ENCODE results near the gene PI4KA.
"Not testable (repeated sequence)": the region's sequence is repeated elsewhere in the genome, so short reads cannot be mapped to it uniquely, and the experiment has no call there.

Gene PI4KA

GRCh38 chr22:20678792-20679435, 179.7 kb downstream of the PI4KA start:
- not testable (repeated sequence) for DNase-seq

GRCh38 chr22:20677684-20678242, 180.8 kb downstream of the PI4KA start:
- no peak for DNase-seq

GRCh38 chr22:20675613-20676012, 183.0 kb downstream of the PI4KA start:
- DNase-seq = not testable (repeated sequence)

GRCh38 chr22:20674998-20675397, 183.6 kb downstream of the PI4KA start:
- DNase-seq = no peak

GRCh38 chr22:20673295-20674195, 185.1 kb downstream of the PI4KA start:
- no peak for DNase-seq

GRCh38 chr22:20672732-20673131, 185.9 kb downstream of the PI4KA start:
- no peak for DNase-seq

GRCh38 chr22:20672082-20672424, 186.6 kb downstream of the PI4KA start:
- no peak for DNase-seq

- DNase-seq = no peak
These were observed 187.1 kb downstream of the PI4KA start for GRCh38 chr22:20671409-20672081.

GRCh38 chr22:20670457-20671261, 188.0 kb downstream of the PI4KA start:
- DNase-seq = not testable (repeated sequence)

GRCh38 chr22:20669884-20670283, 188.7 kb downstream of the PI4KA start:
- not testable (repeated sequence) for DNase-seq

GRCh38 chr22:20669471-20669870, 189.1 kb downstream of the PI4KA start:
- DNase-seq = not testable (repeated sequence)

- DNase-seq = not testable (repeated sequence)
These were observed 189.8 kb downstream of the PI4KA start for GRCh38 chr22:20668769-20669168.

GRCh38 chr22:20668226-20668625, 190.4 kb downstream of the PI4KA start:
- DNase-seq = not testable (repeated sequence)

GRCh38 chr22:20667548-20667947, 191.1 kb downstream of the PI4KA start:
- DNase-seq = not testable (repeated sequence)

GRCh38 chr22:20666560-20666959, 192.1 kb downstream of the PI4KA start:
- DNase-seq = no peak

- no peak for DNase-seq
These were observed 194.0 kb downstream of the PI4KA start for GRCh38 chr22:20664594-20664959.

GRCh38 chr22:20663941-20664593, 194.5 kb downstream of the PI4KA start:
- DNase-seq = no peak

- no peak for DNase-seq
These were observed 195.3 kb downstream of the PI4KA start for GRCh38 chr22:20663137-20663828.

GRCh38 chr22:20662524-20663036, 196.0 kb downstream of the PI4KA start:
- DNase-seq = not testable (repeated sequence)

- no peak for DNase-seq
These were observed 197.1 kb downstream of the PI4KA start for GRCh38 chr22:20661473-20661872.

- DNase-seq = no peak
These were observed 198.1 kb downstream of the PI4KA start for GRCh38 chr22:20660441-20661054.

Data from activated CD4-positive, alpha-beta T cell treated with anti-CD3 and anti-CD28 coated beads for 48 hours (primary cell).